Erythroblast (primary cell): ENCODE measurements around the gene MOCS1.

Source experiments
- GATA1 ChIP-seq: IDR thresholded peaks from 2 replicates; pipeline ENCODE4 v1.6.1; 2011; ENCODE audit warnings: low read depth, mild to moderate bottlenecking, control low read depth, low read length, moderate library complexity
- POLR2A ChIP-seq: IDR thresholded peaks from 2 replicates; pipeline ENCODE4 v1.6.1; 2011; ENCODE audit warnings: mild to moderate bottlenecking, low read length

- TF ChIP-seq POLR2A (no peak), GATA1 (no peak)
These were observed 4.8 kb upstream of the MOCS1 start for GRCh38 chr6:39938773-39939654.
